ENCODE data around the gene SUPT16H. TPM values are rescaled to one million over a fixed set of nuclear protein-coding genes. Genes with fewer than 3 reads are reported as not detected.

SUPT16H gene
- total RNA-seq, result 10 to 100 TPM; 50.3 to 83.2 TPM

DNA sequence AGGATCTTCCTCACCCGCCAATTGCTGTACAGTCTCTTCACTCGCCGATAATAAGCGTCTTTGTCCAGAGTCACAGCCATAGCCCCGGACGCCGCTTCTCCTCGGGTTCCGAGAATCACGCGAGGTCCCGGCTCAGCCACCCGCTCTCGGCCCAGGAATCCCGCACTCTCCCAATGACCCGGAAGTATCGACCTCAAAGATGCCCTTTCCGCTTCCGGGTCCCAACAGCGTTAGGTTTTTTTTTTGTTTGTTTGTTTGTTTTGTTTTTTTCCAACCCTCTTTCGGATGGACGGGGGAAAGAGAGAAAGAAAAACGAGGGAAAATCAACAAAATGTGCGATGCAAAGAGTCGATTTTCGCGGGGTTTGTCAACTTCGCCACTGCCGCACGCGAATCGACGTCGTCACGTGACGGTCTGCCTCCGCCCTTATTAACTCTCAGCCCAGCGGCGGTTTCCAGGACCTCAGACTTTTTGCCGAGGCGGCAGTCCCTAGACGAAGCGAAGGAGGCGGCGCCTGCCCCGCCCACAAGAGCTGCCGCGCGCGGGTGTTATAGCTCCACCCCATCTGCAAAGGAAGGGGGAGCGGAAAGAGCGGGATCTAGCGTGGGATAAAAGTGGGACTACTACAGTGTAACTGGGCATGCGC is at the start of gene SUPT16H:
SUPT16H (minus strand) TSS at position 172 of the 646 bp plus-strand sequence; CDS start at position 80, 92 bp downstream.
- under 1% methylated on average over 54 of the region's 54 CpGs for WGBS
- Histone ChIP-seq H3K4me3 (peak within 1 kb of the TSS; percentile 51 to 76), H3K9me3 (no peaks in the 10 kb centered on the region), H3K27ac (peak within 1 kb of the TSS; percentile 83 to 94), H3K27me3 (replicated peaks; ENCODE audit: insufficient read depth) (no peaks in the 10 kb centered on the region), H3K36me3 (no peaks in the 10 kb centered on the region), H3K4me1 (replicated peaks) (no peaks in the 10 kb centered on the region)
- TF ChIP-seq POLR2A (IDR thresholded peaks at IDR 0.05) (peak; percentile 22), POLR2AphosphoS5 (IDR thresholded peaks at IDR 0.05) (peak; percentile 88)
- TF ChIP-seq, protein P1, sequence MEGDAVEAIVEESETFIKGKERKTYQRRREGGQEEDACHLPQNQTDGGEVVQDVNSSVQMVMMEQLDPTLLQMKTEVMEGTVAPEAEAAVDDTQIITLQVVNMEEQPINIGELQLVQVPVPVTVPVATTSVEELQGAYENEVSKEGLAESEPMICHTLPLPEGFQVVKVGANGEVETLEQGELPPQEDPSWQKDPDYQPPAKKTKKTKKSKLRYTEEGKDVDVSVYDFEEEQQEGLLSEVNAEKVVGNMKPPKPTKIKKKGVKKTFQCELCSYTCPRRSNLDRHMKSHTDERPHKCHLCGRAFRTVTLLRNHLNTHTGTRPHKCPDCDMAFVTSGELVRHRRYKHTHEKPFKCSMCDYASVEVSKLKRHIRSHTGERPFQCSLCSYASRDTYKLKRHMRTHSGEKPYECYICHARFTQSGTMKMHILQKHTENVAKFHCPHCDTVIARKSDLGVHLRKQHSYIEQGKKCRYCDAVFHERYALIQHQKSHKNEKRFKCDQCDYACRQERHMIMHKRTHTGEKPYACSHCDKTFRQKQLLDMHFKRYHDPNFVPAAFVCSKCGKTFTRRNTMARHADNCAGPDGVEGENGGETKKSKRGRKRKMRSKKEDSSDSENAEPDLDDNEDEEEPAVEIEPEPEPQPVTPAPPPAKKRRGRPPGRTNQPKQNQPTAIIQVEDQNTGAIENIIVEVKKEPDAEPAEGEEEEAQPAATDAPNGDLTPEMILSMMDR (IDR thresholded peaks at IDR 0.05), result peak in 2 of 4 experiments; percentile 13 to 23
- peak; percentile 93 for DNase-seq (ENCODE audit: low spot score)
- intact Hi-C loops (cut with DNase I), result loop anchor here (2.0 to 10.0 kb wide), 2 partner anchors 115 to 279 kb away; partner anchors contain the start of genes HNRNPC and TMEM253

DNA sequence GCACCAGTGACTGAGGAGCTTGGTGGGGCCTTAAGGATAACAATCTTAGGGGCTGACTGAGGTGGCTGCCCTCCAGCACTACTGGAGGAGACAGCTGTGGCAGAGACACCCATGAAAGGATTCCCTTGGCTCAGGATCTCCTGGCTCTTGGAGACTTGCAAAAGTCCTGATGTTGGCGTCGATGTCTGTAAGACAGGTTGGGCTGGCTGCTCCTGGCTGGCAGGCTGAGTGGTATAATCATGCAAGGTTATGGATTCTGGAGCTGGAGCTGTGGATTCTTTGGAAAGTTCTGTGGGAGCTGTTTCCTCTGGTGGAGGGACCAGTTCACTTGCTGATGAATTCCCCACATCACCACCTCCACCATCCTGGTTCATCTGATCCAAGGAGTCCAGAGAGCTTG is 47.3 kb upstream of the SUPT16H start:
- Histone ChIP-seq H3K9me3 (no peaks in the 10 kb centered on the region), H3K4me1 (replicated peaks) (peaks cover 4% of the 10 kb centered on the region), H3K36me3 (peaks cover 4 to 23% of the 10 kb centered on the region in 2 donors), H3K4me3 (no peak overlapping the region), H3K27ac (no peak overlapping the region), H3K27me3 (replicated peaks; ENCODE audit: insufficient read depth) (no peaks in the 10 kb centered on the region)
- 44% methylated on average over 2 of the region's 2 CpGs for WGBS
- intact Hi-C loops (cut with DNase I), result no loop called here
- peak; percentile 39 for DNase-seq (ENCODE audit: low spot score)
- TF ChIP-seq POLR2AphosphoS5 (IDR thresholded peaks at IDR 0.05), result peak; percentile 33
- TF ChIP-seq, protein P1 (IDR thresholded peaks at IDR 0.05), result no peak

DNA sequence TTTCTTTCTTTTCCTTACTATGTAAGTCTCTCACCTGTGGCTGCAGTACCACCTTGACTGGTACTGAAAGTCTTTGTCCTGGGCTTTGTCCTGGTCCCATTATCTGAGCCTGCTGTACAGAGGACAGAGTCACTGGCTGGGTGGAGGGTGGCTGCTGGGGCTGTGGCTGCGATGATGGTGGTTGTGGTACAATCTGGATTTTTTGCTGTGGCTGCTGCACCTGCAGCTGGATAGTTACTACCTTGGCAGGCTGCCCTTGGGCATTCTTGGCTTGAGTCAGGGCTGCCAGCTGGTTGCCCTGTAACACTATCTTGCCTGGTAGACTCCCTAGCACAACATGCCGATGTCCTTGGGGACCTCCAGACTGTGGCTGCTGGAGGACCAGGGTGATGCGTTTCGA is 45.1 kb upstream of the SUPT16H start:
- TF ChIP-seq POLR2AphosphoS5 (IDR thresholded peaks at IDR 0.05), result no peak
- TF ChIP-seq POLR2A (IDR thresholded peaks at IDR 0.05), result no peak
- TF ChIP-seq, protein P1 (IDR thresholded peaks at IDR 0.05), result no peak
- intact Hi-C loops (cut with DNase I), result no loop called here
- 80% methylated on average over 4 of the region's 4 CpGs for WGBS
- no peak overlapping the region for H3K4me3 ChIP-seq
- H3K27ac ChIP-seq, result no peak overlapping the region
- H3K27me3 ChIP-seq (replicated peaks; ENCODE audit: insufficient read depth), result no peaks in the 10 kb centered on the region
- no peaks in the 10 kb centered on the region for H3K9me3 ChIP-seq
- peaks cover 12 to 33% of the 10 kb centered on the region in 2 donors for H3K36me3 ChIP-seq
- peaks cover 4% of the 10 kb centered on the region for H3K4me1 ChIP-seq (replicated peaks)
- no peak for DNase-seq (ENCODE audit: low spot score)

DNA sequence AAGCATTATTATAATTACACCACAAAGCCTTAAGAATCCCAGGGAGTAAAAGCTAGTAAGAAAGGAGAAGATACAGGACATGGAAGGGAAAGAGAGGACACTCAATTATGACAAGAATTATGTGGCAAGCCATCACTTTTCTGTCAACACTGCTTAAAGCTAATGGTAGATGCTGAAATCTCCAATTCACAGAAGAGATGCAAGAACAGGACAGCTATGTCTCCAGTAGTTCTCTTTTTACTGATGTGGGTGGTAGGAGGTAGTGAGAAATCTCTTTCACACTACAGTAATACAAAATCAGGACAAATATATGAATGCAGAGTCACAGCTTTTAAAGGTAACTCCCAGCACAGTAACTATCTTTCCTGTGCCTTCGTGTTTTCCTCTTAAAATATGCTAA is 42.9 kb upstream of the SUPT16H start:
- H3K4me1 ChIP-seq (replicated peaks), result peaks cover 4% of the 10 kb centered on the region
- no peak for TF ChIP-seq POLR2AphosphoS5 (IDR thresholded peaks at IDR 0.05)
- TF ChIP-seq, protein P1 (IDR thresholded peaks at IDR 0.05), result no peak
- no peak for TF ChIP-seq POLR2A (IDR thresholded peaks at IDR 0.05)
- no peaks in the 10 kb centered on the region for H3K9me3 ChIP-seq
- peaks cover 15 to 42% of the 10 kb centered on the region in 2 donors for H3K36me3 ChIP-seq
- H3K27me3 ChIP-seq (replicated peaks; ENCODE audit: insufficient read depth), result no peaks in the 10 kb centered on the region
- intact Hi-C loops (cut with DNase I), result no loop called here
- 91% methylated on average over 1 of the region's 1 CpG for WGBS
- no peak overlapping the region for H3K27ac ChIP-seq
- H3K4me3 ChIP-seq, result no peak overlapping the region
- DNase-seq (ENCODE audit: low spot score), result no peak

DNA sequence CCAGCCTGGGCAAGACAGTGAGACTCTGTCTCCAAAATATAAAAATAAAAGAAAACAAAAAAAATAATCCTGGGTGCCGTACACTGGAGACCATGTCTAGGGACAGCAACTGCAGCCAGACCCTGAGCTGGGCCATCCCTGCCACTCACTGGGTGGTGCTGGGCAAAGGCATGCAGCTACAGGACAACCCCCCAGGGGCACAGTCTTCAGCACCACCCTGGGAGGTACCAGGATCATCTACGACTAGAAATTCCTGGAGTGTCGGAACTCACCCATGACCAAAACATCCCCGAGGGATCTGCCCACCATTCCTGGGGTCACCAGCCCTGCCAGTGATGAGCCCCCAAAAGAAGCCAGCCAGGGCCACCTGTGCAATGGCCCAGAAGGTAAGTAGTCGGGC is 35.7 kb upstream of the SUPT16H start:
- no peak overlapping the region for H3K4me3 ChIP-seq
- DNase-seq (ENCODE audit: low spot score), result no peak
- no peak overlapping the region for H3K27ac ChIP-seq
- TF ChIP-seq POLR2A (IDR thresholded peaks at IDR 0.05), result no peak
- no peak for TF ChIP-seq POLR2AphosphoS5 (IDR thresholded peaks at IDR 0.05)
- TF ChIP-seq, protein P1 (IDR thresholded peaks at IDR 0.05), result no peak
- intact Hi-C loops (cut with DNase I), result no loop called here
- H3K4me1 ChIP-seq (replicated peaks), result no peaks in the 10 kb centered on the region
- no peaks in the 10 kb centered on the region for H3K9me3 ChIP-seq
- WGBS, result 94% methylated on average over 5 of the region's 5 CpGs
- H3K27me3 ChIP-seq (replicated peaks; ENCODE audit: insufficient read depth), result no peaks in the 10 kb centered on the region
- H3K36me3 ChIP-seq, result peaks cover 7 to 24% of the 10 kb centered on the region in 2 donors

Data from prostate gland (tissue), 2 donors.